K562 (cell line): ENCODE data around the gene DPM1. TPM values are rescaled to one million over a fixed set of nuclear protein-coding genes. Genes with fewer than 3 reads are reported as not detected.

ENCODE experiments used
- CCNT2 ChIP-seq: IDR thresholded peaks from 2 replicates; pipeline ENCODE4 v1.6.1; 2011; ENCODE audit warnings: borderline replicate concordance, low read depth, mild to moderate bottlenecking, moderate library complexity, mixed read lengths, low read length; ENCODE audit not compliant: insufficient read length; ENCODE audit errors: extremely low read depth
- CEBPG ChIP-seq, 3 experiments: fragments of 200-800 bp in 1 of 3; sonication (Bioruptor generic) in 1 of 3; sonication (generic) in 1 of 3; formaldehyde crosslinking in 1 of 3; IDR thresholded peaks in 2 of 3; conservative IDR thresholded peaks in 1 of 3; 2 replicates each; pipeline versions ENCODE4 v1.6.1 to v1.8.0; 2016 to 2022; ENCODE audit warnings: missing compliant biosample characterization in 2 of 3, missing genetic modification characterization in 2 of 3, mild to moderate bottlenecking in 1 of 3, missing genetic modification reagents in 1 of 3
- GABPB2 ChIP-seq: fragments of 250-450 bp; sonication (Bioruptor Pico); conservative IDR thresholded peaks from 2 replicates; pipeline ENCODE4 v1.5.1; 2021; ENCODE audit warnings: mild to moderate bottlenecking
- HDAC1 ChIP-seq, 2 experiments: fragments of 450-650 bp; IDR thresholded peaks; 2 replicates each; pipeline ENCODE4 v1.6.1; 2016 to 2017; ENCODE audit warnings: inconsistent platforms in 1 of 2, mild to moderate bottlenecking in 1 of 2, moderate library complexity in 1 of 2
- NCOA1 ChIP-seq: fragments of 450-650 bp; IDR thresholded peaks from 2 replicates; pipeline ENCODE4 v1.6.1; 2016; ENCODE audit warnings: low read depth
- PTBP1 ChIP-seq: fragments of 200-400 bp; formaldehyde crosslinking; IDR thresholded peaks from 2 replicates; pipeline ENCODE4 v1.6.1; 2017; ENCODE audit warnings: low read depth, low read length
- PURB ChIP-seq: sonication (generic); formaldehyde crosslinking; IDR thresholded peaks from 2 replicates; pipeline ENCODE4 v1.9.0; 2021; ENCODE audit warnings: low read depth, mild to moderate bottlenecking, missing genetic modification reagents
- SLC30A9 ChIP-seq: fragments of 250-450 bp; sonication (Bioruptor Pico); IDR thresholded peaks from 2 replicates; pipeline ENCODE4 v1.8.0; 2022; ENCODE audit warnings: mild to moderate bottlenecking, moderate library complexity
- SMARCC2 ChIP-seq: fragments of 450-650 bp; IDR thresholded peaks from 2 replicates; pipeline ENCODE4 v1.6.1; 2017; ENCODE audit warnings: antibody characterized with exemption, moderate library complexity, mild to moderate bottlenecking, low read depth
- TRIM24 ChIP-seq, 2 experiments: fragments of 450-650 bp; IDR thresholded peaks; 2 replicates each; pipeline ENCODE4 v1.6.1; 2016
- ZFX ChIP-seq: sonication (generic); formaldehyde crosslinking; IDR thresholded peaks from 2 replicates; pipeline ENCODE4 v1.8.0; 2022; ENCODE audit warnings: mild to moderate bottlenecking, missing genetic modification reagents, moderate library complexity
- ZKSCAN3 ChIP-seq: fragments of 250-450 bp; sonication (Bioruptor Pico); IDR thresholded peaks from 2 replicates; pipeline ENCODE4 v1.4.0; 2020
- polyA plus RNA-seq, 8 experiments: library from polyadenylated mRNA; depleted of rRNA in 4 of 8; stranded (reverse) in 5 of 8; unstranded in 3 of 8; fragments of >200 nt; fragmentation: Nextera tagmentation in 2 of 8; fragmentation: Illumina TruSeq in 1 of 8; extraction: Ambion mirVana in 2 of 8; extraction: Trizol in 1 of 8; gene quantifications; 2 replicates each; pipeline versions ENCODE4 v1.2.1 to v1.2.3, GENCODE V29; 2011 to 2014; ENCODE audit warnings: inconsistent platforms in 1 of 8, missing spikeins in 1 of 8
- total RNA-seq, 7 experiments: library from RNA; depleted of rRNA in 6 of 7; stranded (reverse); fragments of >200 nt in 6 of 7; fragmentation: Illumina TruSeq in 2 of 7; extraction: Trizol in 2 of 7; gene quantifications; 2 replicates each; pipeline versions ENCODE4 v1.2.1 to v1.2.3, GENCODE V29; 2011 to 2021; ENCODE audit warnings: low replicate concordance in 1 of 7
- TF ChIP-seq, protein P1 (sequence below): conservative IDR thresholded peaks from 2 replicates; pipeline ENCODE4 v1.6.1; 2011; ENCODE audit warnings: low read depth, mild to moderate bottlenecking, low read length; ENCODE audit not compliant: control insufficient read depth
- TF ChIP-seq, protein P2 (sequence below): fragments of 250-450 bp; sonication (Bioruptor Pico); IDR thresholded peaks from 2 replicates; pipeline ENCODE4 v1.6.1; 2021; ENCODE audit warnings: mild to moderate bottlenecking
- TF ChIP-seq, protein P3 (sequence below): fragments of 250-450 bp; sonication (Bioruptor Pico); IDR thresholded peaks from 2 replicates; pipeline ENCODE4 v1.4.0; 2020; ENCODE audit warnings: mild to moderate bottlenecking, moderate library complexity, borderline replicate concordance
- TF ChIP-seq, protein P4 (sequence below): fragments of 250-450 bp; sonication (Bioruptor Pico); IDR thresholded peaks from 2 replicates; pipeline ENCODE4 v1.9.0; 2021; ENCODE audit warnings: mild to moderate bottlenecking, inconsistent platforms
- TF ChIP-seq, protein P5 (sequence below): fragments of 450-650 bp; formaldehyde crosslinking; conservative IDR thresholded peaks from 2 replicates; pipeline ENCODE4 v1.4.0; 2022; ENCODE audit warnings: mild to moderate bottlenecking, missing genetic modification characterization

Gene DPM1
- total and polyA plus RNA-seq, 9 of the 15 experiments (the other 6 are each of a cell fraction or from before 2014, with no cell fraction given): 75.2 to 190 (median 153) TPM

DNA sequence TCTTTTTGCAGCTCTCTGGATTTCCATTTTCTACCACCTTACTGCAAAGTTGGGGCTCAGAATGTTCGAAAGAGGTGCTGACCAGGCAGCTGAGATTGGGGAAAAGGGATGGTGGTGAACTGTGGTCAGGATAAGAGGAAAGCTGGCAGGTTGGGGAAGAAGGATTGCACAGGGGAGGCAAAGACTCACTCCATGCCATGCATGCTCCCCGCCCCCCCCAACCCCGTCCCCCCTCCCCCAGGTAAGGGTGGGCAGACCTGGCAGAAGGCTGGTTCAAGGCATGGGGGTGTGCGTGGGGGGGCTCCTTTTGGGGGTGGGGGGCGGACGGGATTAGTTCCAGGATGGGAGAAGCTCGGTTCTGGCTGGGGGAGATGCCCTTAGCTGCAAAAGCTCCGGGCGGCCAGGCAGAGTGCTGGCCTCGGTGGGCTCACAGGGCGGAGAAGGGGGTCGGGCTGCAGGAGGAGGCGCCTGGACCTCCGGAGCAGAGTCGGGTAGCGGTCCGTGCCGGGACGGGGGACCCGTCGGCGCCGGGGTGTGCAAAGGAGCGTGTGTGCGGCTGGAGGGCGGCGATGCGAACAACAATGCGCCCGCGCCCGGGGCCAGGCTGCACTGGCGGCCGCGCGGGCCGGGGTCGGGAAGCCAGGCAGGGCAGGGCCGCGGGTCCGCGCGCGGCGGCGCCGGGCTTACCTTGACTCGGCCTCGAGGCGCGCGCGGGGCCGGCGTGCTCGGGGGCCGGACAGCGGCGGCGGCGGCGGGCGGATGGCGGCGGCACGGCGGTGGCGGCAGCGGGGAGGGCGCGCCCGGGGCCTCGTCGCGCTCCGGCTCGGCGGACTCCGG is 28.0 kb downstream of the DPM1 start (continued):
- TF ChIP-seq TRIM24 (IDR thresholded peaks at IDR 0.05): no peak
- no peak for TF ChIP-seq PURB
- peak; percentile 8 for TF ChIP-seq ZFX (CRISPR knock-in tag)
- no peak for TF ChIP-seq HDAC1 (IDR thresholded peaks at IDR 0.05)
- TF ChIP-seq, protein P1, sequence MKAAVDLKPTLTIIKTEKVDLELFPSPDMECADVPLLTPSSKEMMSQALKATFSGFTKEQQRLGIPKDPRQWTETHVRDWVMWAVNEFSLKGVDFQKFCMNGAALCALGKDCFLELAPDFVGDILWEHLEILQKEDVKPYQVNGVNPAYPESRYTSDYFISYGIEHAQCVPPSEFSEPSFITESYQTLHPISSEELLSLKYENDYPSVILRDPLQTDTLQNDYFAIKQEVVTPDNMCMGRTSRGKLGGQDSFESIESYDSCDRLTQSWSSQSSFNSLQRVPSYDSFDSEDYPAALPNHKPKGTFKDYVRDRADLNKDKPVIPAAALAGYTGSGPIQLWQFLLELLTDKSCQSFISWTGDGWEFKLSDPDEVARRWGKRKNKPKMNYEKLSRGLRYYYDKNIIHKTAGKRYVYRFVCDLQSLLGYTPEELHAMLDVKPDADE: no peak
- TF ChIP-seq, protein P2, sequence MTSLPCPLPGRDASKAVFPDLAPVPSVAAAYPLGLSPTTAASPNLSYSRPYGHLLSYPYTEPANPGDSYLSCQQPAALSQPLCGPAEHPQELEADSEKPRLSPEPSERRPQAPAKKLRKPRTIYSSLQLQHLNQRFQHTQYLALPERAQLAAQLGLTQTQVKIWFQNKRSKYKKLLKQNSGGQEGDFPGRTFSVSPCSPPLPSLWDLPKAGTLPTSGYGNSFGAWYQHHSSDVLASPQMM (CRISPR knock-in tag): no peak
- TF ChIP-seq, protein P3, sequence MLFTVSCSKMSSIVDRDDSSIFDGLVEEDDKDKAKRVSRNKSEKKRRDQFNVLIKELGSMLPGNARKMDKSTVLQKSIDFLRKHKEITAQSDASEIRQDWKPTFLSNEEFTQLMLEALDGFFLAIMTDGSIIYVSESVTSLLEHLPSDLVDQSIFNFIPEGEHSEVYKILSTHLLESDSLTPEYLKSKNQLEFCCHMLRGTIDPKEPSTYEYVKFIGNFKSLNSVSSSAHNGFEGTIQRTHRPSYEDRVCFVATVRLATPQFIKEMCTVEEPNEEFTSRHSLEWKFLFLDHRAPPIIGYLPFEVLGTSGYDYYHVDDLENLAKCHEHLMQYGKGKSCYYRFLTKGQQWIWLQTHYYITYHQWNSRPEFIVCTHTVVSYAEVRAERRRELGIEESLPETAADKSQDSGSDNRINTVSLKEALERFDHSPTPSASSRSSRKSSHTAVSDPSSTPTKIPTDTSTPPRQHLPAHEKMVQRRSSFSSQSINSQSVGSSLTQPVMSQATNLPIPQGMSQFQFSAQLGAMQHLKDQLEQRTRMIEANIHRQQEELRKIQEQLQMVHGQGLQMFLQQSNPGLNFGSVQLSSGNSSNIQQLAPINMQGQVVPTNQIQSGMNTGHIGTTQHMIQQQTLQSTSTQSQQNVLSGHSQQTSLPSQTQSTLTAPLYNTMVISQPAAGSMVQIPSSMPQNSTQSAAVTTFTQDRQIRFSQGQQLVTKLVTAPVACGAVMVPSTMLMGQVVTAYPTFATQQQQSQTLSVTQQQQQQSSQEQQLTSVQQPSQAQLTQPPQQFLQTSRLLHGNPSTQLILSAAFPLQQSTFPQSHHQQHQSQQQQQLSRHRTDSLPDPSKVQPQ (CRISPR knock-in tag): no peak
- TF ChIP-seq, protein P4, sequence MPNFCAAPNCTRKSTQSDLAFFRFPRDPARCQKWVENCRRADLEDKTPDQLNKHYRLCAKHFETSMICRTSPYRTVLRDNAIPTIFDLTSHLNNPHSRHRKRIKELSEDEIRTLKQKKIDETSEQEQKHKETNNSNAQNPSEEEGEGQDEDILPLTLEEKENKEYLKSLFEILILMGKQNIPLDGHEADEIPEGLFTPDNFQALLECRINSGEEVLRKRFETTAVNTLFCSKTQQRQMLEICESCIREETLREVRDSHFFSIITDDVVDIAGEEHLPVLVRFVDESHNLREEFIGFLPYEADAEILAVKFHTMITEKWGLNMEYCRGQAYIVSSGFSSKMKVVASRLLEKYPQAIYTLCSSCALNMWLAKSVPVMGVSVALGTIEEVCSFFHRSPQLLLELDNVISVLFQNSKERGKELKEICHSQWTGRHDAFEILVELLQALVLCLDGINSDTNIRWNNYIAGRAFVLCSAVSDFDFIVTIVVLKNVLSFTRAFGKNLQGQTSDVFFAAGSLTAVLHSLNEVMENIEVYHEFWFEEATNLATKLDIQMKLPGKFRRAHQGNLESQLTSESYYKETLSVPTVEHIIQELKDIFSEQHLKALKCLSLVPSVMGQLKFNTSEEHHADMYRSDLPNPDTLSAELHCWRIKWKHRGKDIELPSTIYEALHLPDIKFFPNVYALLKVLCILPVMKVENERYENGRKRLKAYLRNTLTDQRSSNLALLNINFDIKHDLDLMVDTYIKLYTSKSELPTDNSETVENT (CRISPR knock-in tag): 0 out of 2 replicates have a peak, but pooled peaks have one; percentile 29
- TF ChIP-seq CEBPG (CRISPR knock-in tag; IDR thresholded peaks at IDR 0.05): no peak
- no peak for TF ChIP-seq CEBPG (tag; conservative IDR thresholded peaks at IDR 0.05 in 1 of 2, IDR thresholded peaks at IDR 0.05 in 1 of 2)
- no peak for TF ChIP-seq NCOA1
- TF ChIP-seq SLC30A9: no peak
- TF ChIP-seq SMARCC2: no peak
- TF ChIP-seq PTBP1: no peak
- no peak for TF ChIP-seq ZKSCAN3 (CRISPR knock-in tag)
- peak; percentile 11 for TF ChIP-seq CCNT2
- TF ChIP-seq GABPB2 (CRISPR knock-in tag): no peak
- TF ChIP-seq, protein P5, sequence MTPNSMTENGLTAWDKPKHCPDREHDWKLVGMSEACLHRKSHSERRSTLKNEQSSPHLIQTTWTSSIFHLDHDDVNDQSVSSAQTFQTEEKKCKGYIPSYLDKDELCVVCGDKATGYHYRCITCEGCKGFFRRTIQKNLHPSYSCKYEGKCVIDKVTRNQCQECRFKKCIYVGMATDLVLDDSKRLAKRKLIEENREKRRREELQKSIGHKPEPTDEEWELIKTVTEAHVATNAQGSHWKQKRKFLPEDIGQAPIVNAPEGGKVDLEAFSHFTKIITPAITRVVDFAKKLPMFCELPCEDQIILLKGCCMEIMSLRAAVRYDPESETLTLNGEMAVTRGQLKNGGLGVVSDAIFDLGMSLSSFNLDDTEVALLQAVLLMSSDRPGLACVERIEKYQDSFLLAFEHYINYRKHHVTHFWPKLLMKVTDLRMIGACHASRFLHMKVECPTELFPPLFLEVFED: no peak
